PC-9 (cell line): ENCODE measurements around the gene IYD. TPM values are rescaled to one million over a fixed set of nuclear protein-coding genes. Genes with fewer than 3 reads are reported as not detected.

Experiments
- BruUV-seq: library from RNA; stranded (reverse); fragments of 400-500 nt; replicated peaks from 2 replicates; lab custom pipeline; 2021; lab: Mats Ljungman, UMichigan
- CTCF ChIA-PET: fragments of 300-600 bp; sonication (Branson Sonifier 250); formaldehyde crosslinking; loops from one replicate; lab custom pipeline; 2022; ENCODE audit warnings: antibody characterized with exemption; lab: Charles Lee
- POLR2A ChIA-PET: fragments of 300-600 bp; sonication (Branson Sonifier 250); formaldehyde crosslinking; loops from one replicate; lab custom pipeline; 2022; ENCODE audit warnings: antibody characterized with exemption; ENCODE audit not compliant: unreplicated experiment; lab: Charles Lee
- DNase-seq, 2 experiments: peaks; one replicate each; pipeline versions ENCODE4 v3.0.0 to v3.0.0-alpha.2; 2015 to 2022; ENCODE audit warnings: mixed read lengths in 1 of 2
- H2AFZ ChIP-seq: fragments of 200-600 bp; sonication (generic); 2 replicates; pipeline ENCODE4 v1.8.1; 2017; ENCODE audit warnings: antibody characterized with exemption
- H3F3A ChIP-seq: fragments of 200-600 bp; sonication (generic); 2 replicates; pipeline ENCODE4 v1.8.1; 2017; ENCODE audit warnings: antibody characterized with exemption, mild to moderate bottlenecking, low read depth; ENCODE audit not compliant: insufficient read depth
- H3K27ac ChIP-seq: fragments of 200-600 bp; sonication (generic); 2 replicates; pipeline ENCODE4 v1.6.1; 2016; ENCODE audit warnings: mixed run types
- H3K27me3 ChIP-seq: fragments of 200-600 bp; sonication (generic); 2 replicates; pipeline ENCODE4 v1.6.1; 2016; ENCODE audit warnings: low read depth, mixed run types; ENCODE audit not compliant: insufficient read depth
- H3K36me3 ChIP-seq: fragments of 200-600 bp; sonication (generic); 2 replicates; pipeline ENCODE4 v1.6.1; 2016; ENCODE audit warnings: low read depth, mixed run types
- H3K4me1 ChIP-seq: fragments of 200-600 bp; sonication (generic); replicated peaks from 2 replicates; pipeline ENCODE4 v1.6.1; 2016; ENCODE audit warnings: mixed run types; ENCODE audit not compliant: insufficient read depth
- H3K4me2 ChIP-seq: fragments of 200-600 bp; sonication (generic); 2 replicates; pipeline ENCODE4 v1.6.1; 2017; ENCODE audit warnings: mixed run types
- H3K4me3 ChIP-seq: fragments of 200-600 bp; sonication (generic); 2 replicates; pipeline ENCODE4 v1.6.1; 2016; ENCODE audit warnings: mixed run types
- H3K79me2 ChIP-seq: fragments of 200-600 bp; sonication (generic); 2 replicates; pipeline ENCODE4 v1.6.1; 2017; ENCODE audit warnings: low read depth, mixed run types
- H3K9me2 ChIP-seq: fragments of 200-600 bp; sonication (generic); 2 replicates; pipeline ENCODE4 v1.8.1; 2017; ENCODE audit warnings: mild to moderate bottlenecking; ENCODE audit not compliant: insufficient read depth
- H3K9me3 ChIP-seq: fragments of 200-600 bp; sonication (generic); 2 replicates; pipeline ENCODE4 v1.8.1; 2016; ENCODE audit warnings: low read depth; ENCODE audit not compliant: insufficient read depth
- H4K20me1 ChIP-seq: fragments of 200-600 bp; sonication (generic); 2 replicates; pipeline ENCODE4 v1.8.1; 2017; ENCODE audit not compliant: insufficient read depth
- EZH2 ChIP-seq: fragments of 200-600 bp; sonication (generic); IDR thresholded peaks from 2 replicates; pipeline ENCODE4 v1.8.0; 2017; ENCODE audit warnings: antibody characterized with exemption, low read depth
- intact Hi-C: fragments of 100-400 bp; cut with micrococcal nuclease; formaldehyde crosslinking; loops from one replicate; pipeline ENCODE4 v1.10.0; 2022; ENCODE audit not compliant: unreplicated experiment
- total RNA-seq: library from RNA; stranded (reverse); gene quantifications from 2 replicates; pipeline ENCODE4 v1.2.3, GENCODE V29; 2021
- TF ChIP-seq, protein P1 (sequence below): fragments of 200-600 bp; sonication (generic); conservative IDR thresholded peaks from 2 replicates; pipeline ENCODE4 v1.6.1; 2017; ENCODE audit warnings: mixed run types, antibody characterized with exemption, mild to moderate bottlenecking, moderate library complexity

IYD gene
- total RNA-seq, 1 experiment from 2014 or later, result not detected

DNA sequence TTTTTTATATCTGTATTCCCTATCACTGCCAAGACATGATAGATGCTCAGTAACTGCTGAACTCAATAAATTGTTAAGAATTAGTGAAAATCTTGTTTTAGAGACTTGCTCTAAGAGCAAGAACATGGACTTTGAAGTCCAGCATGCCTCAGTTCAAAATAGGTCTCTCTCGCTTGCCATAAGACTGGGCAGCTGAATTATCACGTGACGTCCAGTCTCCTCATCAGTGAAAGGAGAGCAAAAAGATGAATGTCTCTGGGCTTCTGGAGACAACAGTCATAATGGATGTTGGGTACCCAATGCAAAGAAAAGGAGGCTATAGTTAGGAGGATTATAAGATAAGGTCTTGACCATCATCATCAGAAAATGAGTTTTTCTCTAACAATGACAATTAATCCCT, 82.1 kb downstream of the IYD start:
- Histone ChIP-seq H3K4me1 (peaks cover 5% of the 10 kb centered on the region; the same call in 1 of the 2 replicates), H3K27ac (no peak overlapping the region), H3K36me3 (no peaks in the 10 kb centered on the region), H3K4me3 (no peak overlapping the region), H3K4me2 (no peak overlapping the region), H3F3A (peaks cover 8% of the 10 kb centered on the region; the same call in 1 of the 2 replicates), H2AFZ (no peak overlapping the region), H4K20me1 (no peaks in the 10 kb centered on the region), H3K9me3 (no peaks in the 10 kb centered on the region), H3K79me2 (no peaks in the 10 kb centered on the region), H3K9me2 (no peaks in the 10 kb centered on the region), H3K27me3 (no peaks in the 10 kb centered on the region)
- ChIA-PET POLR2A (no interaction called here), CTCF (no interaction called here)
- no TSS peak for BruUV-seq
- TF ChIP-seq EZH2, result no peak
- TF ChIP-seq, protein P1, sequence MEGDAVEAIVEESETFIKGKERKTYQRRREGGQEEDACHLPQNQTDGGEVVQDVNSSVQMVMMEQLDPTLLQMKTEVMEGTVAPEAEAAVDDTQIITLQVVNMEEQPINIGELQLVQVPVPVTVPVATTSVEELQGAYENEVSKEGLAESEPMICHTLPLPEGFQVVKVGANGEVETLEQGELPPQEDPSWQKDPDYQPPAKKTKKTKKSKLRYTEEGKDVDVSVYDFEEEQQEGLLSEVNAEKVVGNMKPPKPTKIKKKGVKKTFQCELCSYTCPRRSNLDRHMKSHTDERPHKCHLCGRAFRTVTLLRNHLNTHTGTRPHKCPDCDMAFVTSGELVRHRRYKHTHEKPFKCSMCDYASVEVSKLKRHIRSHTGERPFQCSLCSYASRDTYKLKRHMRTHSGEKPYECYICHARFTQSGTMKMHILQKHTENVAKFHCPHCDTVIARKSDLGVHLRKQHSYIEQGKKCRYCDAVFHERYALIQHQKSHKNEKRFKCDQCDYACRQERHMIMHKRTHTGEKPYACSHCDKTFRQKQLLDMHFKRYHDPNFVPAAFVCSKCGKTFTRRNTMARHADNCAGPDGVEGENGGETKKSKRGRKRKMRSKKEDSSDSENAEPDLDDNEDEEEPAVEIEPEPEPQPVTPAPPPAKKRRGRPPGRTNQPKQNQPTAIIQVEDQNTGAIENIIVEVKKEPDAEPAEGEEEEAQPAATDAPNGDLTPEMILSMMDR, result no peak
- intact Hi-C loops, result no loop called here
- no peak for DNase-seq

DNA sequence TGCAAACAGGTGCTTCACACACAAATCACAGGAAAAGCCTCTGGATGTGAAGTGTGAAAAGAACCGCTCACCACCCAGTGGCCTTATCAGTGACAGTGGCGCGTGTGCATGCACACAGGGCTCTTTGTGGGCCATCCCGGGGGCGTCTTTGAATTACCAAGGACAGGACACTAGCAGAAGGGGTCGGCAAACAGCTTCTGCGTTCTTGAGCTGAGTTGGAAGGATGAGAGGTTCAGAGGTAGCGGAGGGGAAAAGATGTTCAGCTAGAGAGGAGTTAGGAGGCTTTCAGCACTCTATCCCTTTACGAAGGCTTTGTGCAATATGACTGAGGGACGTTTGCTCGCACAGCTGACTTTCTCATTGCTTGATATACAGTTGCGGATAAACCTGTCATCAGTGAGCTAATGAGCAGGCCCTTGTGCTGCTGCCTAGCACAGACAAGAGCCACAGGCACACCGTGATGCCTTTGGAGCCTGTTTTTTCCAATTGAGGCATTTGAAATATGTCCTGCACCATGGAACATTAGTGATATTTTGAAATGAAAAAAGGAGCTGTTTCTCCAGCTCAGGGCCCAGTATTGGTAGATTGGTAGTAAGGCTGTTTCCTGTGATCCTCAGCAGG, 83.1 kb downstream of the IYD start:
- intact Hi-C loops, result no loop called here
- BruUV-seq, result no TSS peak
- Histone ChIP-seq H2AFZ (no peak overlapping the region), H3K27ac (no peak overlapping the region), H3F3A (peaks cover 8% of the 10 kb centered on the region; the same call in 1 of the 2 replicates), H3K79me2 (no peaks in the 10 kb centered on the region), H3K9me2 (no peaks in the 10 kb centered on the region), H3K4me2 (no peak overlapping the region), H4K20me1 (no peaks in the 10 kb centered on the region), H3K4me1 (peaks cover 11% of the 10 kb centered on the region; the same call in 1 of the 2 replicates), H3K9me3 (no peaks in the 10 kb centered on the region), H3K36me3 (no peaks in the 10 kb centered on the region), H3K4me3 (no peak overlapping the region), H3K27me3 (no peaks in the 10 kb centered on the region)
- ChIA-PET POLR2A (no interaction called here), CTCF (no interaction called here)
- TF ChIP-seq EZH2, result no peak
- TF ChIP-seq, protein P1, result no peak
- DNase-seq, result no peak

DNA sequence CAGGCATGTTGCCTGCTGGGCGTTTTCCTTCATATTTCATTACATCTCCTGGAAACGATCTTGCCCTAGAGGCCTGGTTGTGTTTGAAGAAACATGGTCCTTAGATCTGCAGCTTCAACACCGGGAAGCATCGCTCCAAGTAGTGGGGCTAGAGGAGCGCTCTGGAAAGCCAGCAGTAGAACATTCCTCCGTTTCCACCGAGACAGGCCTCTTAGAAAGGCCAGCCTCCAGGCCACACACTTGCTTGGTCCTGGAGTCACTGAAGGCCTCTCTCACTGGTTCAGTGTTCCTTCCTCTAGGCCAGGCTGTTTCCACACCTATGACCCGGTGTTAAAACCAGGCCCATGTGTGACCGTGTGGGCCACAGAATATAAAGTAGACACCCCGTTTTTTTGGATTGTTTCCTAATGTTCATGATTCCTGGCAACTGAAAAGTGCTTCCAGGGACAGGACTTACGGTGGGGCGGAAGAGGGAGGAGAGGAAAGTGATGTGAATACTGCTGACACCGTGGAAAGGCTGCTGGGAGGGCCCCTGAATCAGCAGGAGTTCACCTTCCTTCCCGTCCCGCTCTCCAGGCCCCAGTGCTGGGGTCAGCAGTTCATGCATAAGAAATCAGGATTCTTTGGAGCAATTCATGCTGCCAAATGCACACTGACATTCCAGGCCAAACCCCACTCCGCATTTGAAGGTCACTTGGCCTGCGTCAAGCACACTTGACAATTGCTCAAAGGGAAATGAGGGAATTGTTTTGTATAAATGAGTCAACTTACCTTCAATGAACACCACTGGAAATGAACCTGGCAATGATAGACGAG, 83.8 kb downstream of the IYD start:
- intact Hi-C loops, result no loop called here
- BruUV-seq, result no TSS peak

More for the DNA sequence above, 83.8 kb downstream of the IYD start:
- Histone ChIP-seq H3K4me1 (peaks cover 11% of the 10 kb centered on the region; the same call in 1 of the 2 replicates), H3K4me3 (no peak overlapping the region), H3K27me3 (no peaks in the 10 kb centered on the region), H4K20me1 (no peaks in the 10 kb centered on the region), H2AFZ (no peak overlapping the region), H3K27ac (no peak overlapping the region), H3K79me2 (no peaks in the 10 kb centered on the region), H3K9me3 (no peaks in the 10 kb centered on the region), H3K4me2 (no peak overlapping the region), H3K36me3 (no peaks in the 10 kb centered on the region), H3K9me2 (no peaks in the 10 kb centered on the region), H3F3A (peaks cover 8% of the 10 kb centered on the region; the same call in 1 of the 2 replicates)
- TF ChIP-seq EZH2, result no peak
- CTCF ChIA-PET, result no interaction called here
- POLR2A ChIA-PET, result no interaction called here
- DNase-seq, result no peak
